Heart left ventricle (tissue), 16 donors: ENCODE measurements around the gene PELO. TPM values are rescaled to one million over a fixed set of nuclear protein-coding genes. Genes with fewer than 3 reads are reported as not detected.

Source experiments
- ATAC-seq, 4 donors: fragments of 200-7000 bp; cut with Tn5 transposase; one replicate each; pipeline ENCODE4 v1.9.1; 2020 to 2022; ENCODE audit warnings: moderate library complexity in 4 of 4, mild to moderate bottlenecking in 3 of 4, moderate number of reproducible peaks in 1 of 4
- DNase-seq, 5 donors: peaks; one replicate each; pipeline ENCODE4 v3.0.0-alpha.2; 2020
- H3K27ac ChIP-seq, 12 donors: fragments of 200-600 bp; sonication (generic) in 4 of 12; one replicate each; pipeline versions ENCODE4 v1.5.0 to v1.8.0; 2016 to 2022; ENCODE audit warnings: mild to moderate bottlenecking in 2 of 12
- H3K27me3 ChIP-seq, 9 donors: fragments of 200-600 bp; sonication (generic) in 2 of 9; one replicate each; pipeline versions ENCODE4 v1.5.1 to v1.8.0; 2016 to 2022; ENCODE audit warnings: mild to moderate bottlenecking in 3 of 9
- H3K36me3 ChIP-seq, 9 donors: fragments of 200-600 bp; sonication (generic) in 2 of 9; one replicate each; pipeline versions ENCODE4 v1.5.0 to v1.8.0; 2018 to 2022; ENCODE audit warnings: mild to moderate bottlenecking in 2 of 9
- H3K4me1 ChIP-seq, 12 donors: fragments of 200-600 bp; sonication (generic) in 4 of 12; one replicate each; pipeline versions ENCODE4 v1.5.0 to v1.8.0; 2016 to 2022; ENCODE audit warnings: mild to moderate bottlenecking in 3 of 12
- H3K4me3 ChIP-seq, 12 donors: fragments of 200-600 bp; sonication (generic) in 4 of 12; one replicate each; pipeline versions ENCODE4 v1.5.0 to v1.8.0; 2017 to 2022; ENCODE audit warnings: mild to moderate bottlenecking in 9 of 12, moderate library complexity in 4 of 12
- H3K9me3 ChIP-seq, 12 donors: fragments of 200-600 bp; sonication (generic) in 4 of 12; one replicate each; pipeline versions ENCODE4 v1.5.0 to v1.8.0; 2016 to 2022; ENCODE audit warnings: mild to moderate bottlenecking in 1 of 12
- POLR2A ChIP-seq, 2 donors: fragments of 450-650 bp; IDR thresholded peaks; one replicate each; pipeline ENCODE4 v1.6.1; 2017; ENCODE audit warnings: antibody characterized with exemption in 2 of 2, mild to moderate bottlenecking in 2 of 2, moderate library complexity in 2 of 2
- WGBS, 4 donors: extraction: QIAGEN DNeasy Blood & Tissue Kit in 2 of 4; methylation state at CpG; one replicate each; pipeline versions ENCODE4 v1.1.5 to v1.1.7; 2013 to 2018; 5-methylcytosine and 5-hydroxymethylcytosine counted together
- intact Hi-C, 10 donors: fragments of 100-400 bp; cut with DNase I; formaldehyde crosslinking; loops; one replicate each; pipeline versions ENCODE4 v1.11.1 to v1.14.2; 2022
- polyA plus RNA-seq, 2 donors: library from polyadenylated mRNA; stranded (reverse); fragments of 200-250 nt; gene quantifications; one replicate each; pipeline ENCODE4 v1.2.3, GENCODE V29; 2013
- total RNA-seq, 9 donors: library from RNA; depleted of rRNA in 2 of 9; stranded (reverse); fragments of >200 nt in 2 of 9; fragmentation: NEBNext Ultra II Directional in 3 of 9; extraction: Animal tissue kit (Norgen Biotek cat#: 25700) in 3 of 9; gene quantifications; one replicate each; pipeline versions ENCODE4 v1.1.0 to v1.2.4, GENCODE V29; 2016 to 2023
- TF ChIP-seq, protein P1 (sequence below), 12 donors: fragments of 200-600 bp; sonication (generic) in 4 of 12; IDR thresholded peaks; one replicate each; pipeline versions ENCODE4 v1.5.0 to v1.8.0; 2018 to 2022; ENCODE audit warnings: antibody characterized with exemption in 12 of 12, mild to moderate bottlenecking in 5 of 12
- donor health status: ischemic (EF 13 %, LVEDD 7.1; RV severe dilation, severe dysfunction).
- donor health status: healthy with polysubstance abuse.
- donor health status: DM: no; HTN: yes; CAD: no.
- donor health status: DM: no; HTN: no; CAD: no.
- donor health status: ischemic (EF 25% LVEDD 6.9; RV normal size, moderate dysfunction).
- donor health status: ischemic (EF 25% LVEDD 5.7; RV mildly dilated, moderate dysfunction).
- donor health status: healthy.
- donor health status: DM: yes; HTN: yes; CAD: no.
- donor health status: ischemic (EF 35%, LVEDD 5.7; RV mildly dilated, moderate dysfunction).
- donor health status: nonischemic (EF 11% LVEDD 7.7; RV severe dilation, severe dysfunction).
- donor health status: DM: yes; HTN: yes; CAD: no.
- donor health status: PGD.
- donor health status: ischemic (EF 29% LVEDD 5.4; RV normal size, mild dysfunction).
- donor health status: nonischemic (EF 23%, LVEDD 6.1; RV moderate dilation, normal function).

The PELO gene
- total and polyA plus RNA-seq, 11 donors, result 4.3 to 28.4 (median 16.8) TPM

DNA sequence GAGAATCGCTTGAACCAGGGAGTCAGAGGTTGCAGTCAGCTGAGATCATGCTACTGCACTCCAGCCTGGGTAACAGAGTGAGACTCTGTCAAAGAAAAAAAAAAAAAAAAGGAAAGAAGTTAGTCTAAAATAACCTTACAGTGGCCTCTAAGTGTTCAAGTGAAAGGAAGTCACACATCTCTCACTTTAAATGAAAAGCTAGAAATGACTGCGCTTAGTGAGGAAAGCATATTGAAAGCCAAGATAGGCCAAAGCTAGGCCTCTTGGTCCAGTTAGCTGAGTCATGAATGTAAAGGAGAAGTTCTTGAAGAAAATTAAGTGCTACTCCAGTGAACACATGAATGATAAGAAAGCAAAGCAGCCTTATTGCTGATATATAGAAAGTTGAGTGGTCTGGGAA lies 38.1 kb downstream of the PELO start:
- Histone ChIP-seq H3K27ac (peak overlapping the region in 1 of 12 donors; percentile 5), H3K9me3 (peaks cover 0 to 11% (median 0%) of the 10 kb centered on the region in 12 donors), H3K36me3 (peaks cover 0 to 3% (median 0%) of the 10 kb centered on the region in 9 donors), H3K4me1 (peaks cover 3 to 28% (median 14%) of the 10 kb centered on the region in 12 donors), H3K4me3 (no peak overlapping the region), H3K27me3 (no peaks in the 10 kb centered on the region)
- DNase-seq (no peak), ATAC-seq (no peak)
- intact Hi-C loops, result loop anchor here in 1 of 10 donors (5.0 kb wide), 1 partner anchor 36 kb away; no protein-coding TSS in a partner anchor
- TF ChIP-seq, protein P1, sequence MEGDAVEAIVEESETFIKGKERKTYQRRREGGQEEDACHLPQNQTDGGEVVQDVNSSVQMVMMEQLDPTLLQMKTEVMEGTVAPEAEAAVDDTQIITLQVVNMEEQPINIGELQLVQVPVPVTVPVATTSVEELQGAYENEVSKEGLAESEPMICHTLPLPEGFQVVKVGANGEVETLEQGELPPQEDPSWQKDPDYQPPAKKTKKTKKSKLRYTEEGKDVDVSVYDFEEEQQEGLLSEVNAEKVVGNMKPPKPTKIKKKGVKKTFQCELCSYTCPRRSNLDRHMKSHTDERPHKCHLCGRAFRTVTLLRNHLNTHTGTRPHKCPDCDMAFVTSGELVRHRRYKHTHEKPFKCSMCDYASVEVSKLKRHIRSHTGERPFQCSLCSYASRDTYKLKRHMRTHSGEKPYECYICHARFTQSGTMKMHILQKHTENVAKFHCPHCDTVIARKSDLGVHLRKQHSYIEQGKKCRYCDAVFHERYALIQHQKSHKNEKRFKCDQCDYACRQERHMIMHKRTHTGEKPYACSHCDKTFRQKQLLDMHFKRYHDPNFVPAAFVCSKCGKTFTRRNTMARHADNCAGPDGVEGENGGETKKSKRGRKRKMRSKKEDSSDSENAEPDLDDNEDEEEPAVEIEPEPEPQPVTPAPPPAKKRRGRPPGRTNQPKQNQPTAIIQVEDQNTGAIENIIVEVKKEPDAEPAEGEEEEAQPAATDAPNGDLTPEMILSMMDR (IDR thresholded peaks at IDR 0.05), result no peak
- no peak for TF ChIP-seq POLR2A (IDR thresholded peaks at IDR 0.05)
- WGBS, 4 donors, result 88 to 95% (median 92%) methylated on average over 2 of the region's 2 CpGs

DNA sequence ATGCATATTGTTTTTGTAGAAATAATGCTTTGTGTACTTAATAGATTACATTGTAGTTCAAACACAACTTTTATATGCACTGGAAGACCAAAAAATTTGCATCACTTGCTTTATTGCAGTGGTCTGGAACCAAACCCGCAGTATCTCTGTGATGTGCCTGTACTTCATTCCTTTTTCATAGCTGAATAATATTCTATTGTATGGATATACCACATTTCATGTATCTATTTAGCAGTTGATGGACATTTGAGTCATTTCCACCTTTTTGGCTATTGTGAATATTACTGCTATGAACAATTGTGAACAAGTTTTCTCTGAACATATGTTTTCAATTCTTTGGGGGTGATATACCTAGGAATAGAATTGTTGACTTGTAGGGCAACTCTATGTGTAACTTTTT lies 40.1 kb downstream of the PELO start:
- Histone ChIP-seq H3K36me3 (peaks cover 0 to 3% (median 0%) of the 10 kb centered on the region in 9 donors), H3K9me3 (peaks cover 0 to 11% (median 0%) of the 10 kb centered on the region in 12 donors), H3K27me3 (no peaks in the 10 kb centered on the region), H3K4me3 (no peak overlapping the region), H3K27ac (no peak overlapping the region), H3K4me1 (peaks cover 0 to 15% (median 4%) of the 10 kb centered on the region in 12 donors)
- intact Hi-C loops, result loop anchor here in 1 of 10 donors (5.0 kb wide), 1 partner anchor 34 kb away; no protein-coding TSS in a partner anchor
- TF ChIP-seq, protein P1 (IDR thresholded peaks at IDR 0.05), result no peak
- TF ChIP-seq POLR2A (IDR thresholded peaks at IDR 0.05), result no peak
- ATAC-seq (no peak), DNase-seq (no peak)
- WGBS, 4 donors, result 95 to 100% (median 97%) methylated on average over 1 of the region's 1 CpG

DNA sequence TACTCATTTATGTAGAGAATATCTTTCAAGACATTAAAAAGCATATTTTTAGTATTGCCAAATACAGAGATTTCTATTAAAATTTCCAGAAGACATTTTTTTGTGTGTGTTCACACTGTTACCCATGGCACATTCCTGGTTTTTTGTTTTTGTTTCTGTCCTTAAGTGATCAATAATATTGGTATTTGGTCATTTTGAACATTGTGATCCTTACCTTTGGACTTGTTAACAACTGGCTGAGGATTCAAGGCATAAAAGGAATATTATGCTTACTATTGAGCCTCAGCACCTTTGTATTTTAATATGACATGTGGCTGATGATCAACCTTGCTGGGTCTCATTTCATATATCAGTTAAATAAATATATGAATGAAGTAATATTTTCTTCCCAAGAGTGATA lies 41.9 kb downstream of the PELO start:
- no peaks in the 10 kb centered on the region for H3K27me3 ChIP-seq
- peak overlapping the region in 1 of 12 donors; percentile 48 for H3K27ac ChIP-seq
- DNase-seq, result no peak
- ATAC-seq, result no peak
- H3K4me1 ChIP-seq, result peaks cover 0 to 8% (median 0%) of the 10 kb centered on the region in 12 donors
- intact Hi-C loops, result loop anchor here in 1 of 10 donors (5.0 kb wide), 1 partner anchor 33 kb away; no protein-coding TSS in a partner anchor
- H3K36me3 ChIP-seq, result no peaks in the 10 kb centered on the region
- TF ChIP-seq POLR2A (IDR thresholded peaks at IDR 0.05), result no peak
- TF ChIP-seq, protein P1 (IDR thresholded peaks at IDR 0.05), result no peak
- peaks cover 0 to 11% (median 0%) of the 10 kb centered on the region in 12 donors for H3K9me3 ChIP-seq
- no peak overlapping the region for H3K4me3 ChIP-seq

DNA sequence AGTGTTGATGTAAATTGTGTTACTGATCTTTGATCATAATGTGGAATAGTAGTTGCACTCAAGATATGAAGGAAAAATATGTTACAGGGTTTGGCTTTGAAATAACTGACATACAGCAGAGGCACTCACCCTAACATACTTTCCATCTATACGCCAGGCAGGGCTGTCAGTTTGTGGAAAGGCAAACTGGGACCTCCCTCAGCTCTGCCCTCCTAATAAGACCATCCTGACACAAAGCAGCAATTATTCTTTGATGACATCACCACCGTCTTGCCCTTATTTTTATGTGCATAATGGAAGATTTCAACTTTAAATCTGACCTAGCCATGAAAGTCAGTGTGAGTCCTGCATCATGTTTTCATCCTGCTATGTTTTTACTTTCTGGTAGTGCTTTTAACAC lies 42.9 kb downstream of the PELO start:
- no peaks in the 10 kb centered on the region for H3K36me3 ChIP-seq
- ATAC-seq, result no peak
- no peaks in the 10 kb centered on the region for H3K27me3 ChIP-seq
- no peak overlapping the region for H3K4me3 ChIP-seq
- no peak for DNase-seq
- 73 to 84% (median 77%) methylated on average over 2 of the region's 2 CpGs for WGBS, 4 donors
- TF ChIP-seq POLR2A (IDR thresholded peaks at IDR 0.05), result no peak
- TF ChIP-seq, protein P1 (IDR thresholded peaks at IDR 0.05), result no peak
- H3K4me1 ChIP-seq, result peaks cover 0 to 8% (median 0%) of the 10 kb centered on the region in 12 donors
- intact Hi-C loops, result no loop called here
- peak overlapping the region in 1 of 12 donors; percentile 48 for H3K27ac ChIP-seq
- peaks cover 0 to 11% (median 0%) of the 10 kb centered on the region in 12 donors for H3K9me3 ChIP-seq
